ENCODE measurements around the gene CSN1S1. TPM values are rescaled to one million over a fixed set of nuclear protein-coding genes. Genes with fewer than 3 reads are reported as not detected.
A peak's percentile ranks its signal among the peaks of the same experiment; 100 is the strongest.

CSN1S1 gene
- total and polyA plus RNA-seq, 2 of the 13 experiments (the other 11 are each of a cell fraction or from before 2014, with no cell fraction given), result not detected

GRCh38 chr4:69984030-69984443 is 53.2 kb downstream of the CSN1S1 start (continued):
- TF ChIP-seq HMGXB3 (CRISPR knock-in tag; IDR thresholded peaks at IDR 0.05; ENCODE audit: borderline replicate concordance) (no peak), REL (CRISPR knock-in tag; conservative IDR thresholded peaks at IDR 0.05) (no peak), ZNF687 (CRISPR knock-in tag; IDR thresholded peaks at IDR 0.05) (peak; percentile 17; the same call in 1 of the 2 replicates), ZNF468 (CRISPR knock-in tag; IDR thresholded peaks at IDR 0.05) (no peak), NAIF1 (CRISPR knock-in tag; IDR thresholded peaks at IDR 0.05; ENCODE audit: borderline replicate concordance) (no peak), NR2F2 (IDR thresholded peaks at IDR 0.05; ENCODE audit: borderline replicate concordance, low read depth) (no peak), ZNF143 (CRISPR knock-in tag; IDR thresholded peaks at IDR 0.05) (no peak), ZKSCAN1 (IDR thresholded peaks at IDR 0.05; ENCODE audit: low read length) (no peak), HOMEZ (CRISPR knock-in tag; IDR thresholded peaks at IDR 0.05; ENCODE audit: low read depth) (peak; percentile 93; the same call in 1 of the 2 replicates), JUND (CRISPR knock-in tag; IDR thresholded peaks at IDR 0.05) (peak; percentile 47; the same call in 1 of the 2 replicates), TSC22D2 (CRISPR knock-in tag; IDR thresholded peaks at IDR 0.05; ENCODE audit: borderline replicate concordance) (no peak), ZNF335 (CRISPR knock-in tag; IDR thresholded peaks at IDR 0.05) (no peak), SOX13 (IDR thresholded peaks at IDR 0.05) (no peak), SOX13 (CRISPR knock-in tag; conservative IDR thresholded peaks at IDR 0.05 in 1 of 2, IDR thresholded peaks at IDR 0.05 in 1 of 2) (peak in 1 of 2 experiments; percentile 68; a peak in 2 of 4 replicates), KLF13 (CRISPR knock-in tag; IDR thresholded peaks at IDR 0.05) (no peak), PHF21A (CRISPR knock-in tag; IDR thresholded peaks at IDR 0.05) (no peak), RCOR2 (CRISPR knock-in tag; IDR thresholded peaks at IDR 0.05) (peak; percentile 35; the same call in 1 of the 2 replicates), AKAP8 (CRISPR knock-in tag; IDR thresholded peaks at IDR 0.05) (no peak), LCORL (IDR thresholded peaks at IDR 0.05) (no peak), LCORL (CRISPR knock-in tag; IDR thresholded peaks at IDR 0.05) (peak; percentile 50; the same call in 1 of the 2 replicates), ZNF607 (CRISPR knock-in tag; IDR thresholded peaks at IDR 0.05; ENCODE audit: borderline replicate concordance) (no peak)

All from HepG2 (cell line).